ENCODE measurements around the gene RHOD.
A peak's percentile ranks its signal among the peaks of the same experiment; 100 is the strongest.

GRCh38 chr11:67118181-67118766 lies 61.6 kb downstream of the RHOD start:
- TF ChIP-seq CTCF (IDR thresholded peaks at IDR 0.05) (no peak), POLR2A (IDR thresholded peaks at IDR 0.05) (peak in 1 of 2 donors; percentile 11)
